Upper lobe of left lung (tissue), 4 donors: Measurements from ENCODE around the gene FILIP1L.

Source experiments
- CTCF ChIP-seq, 6 experiments: fragments of 450-650 bp in 4 of 6; fragments of 200-600 bp in 2 of 6; sonication (generic) in 2 of 6; IDR thresholded peaks; one replicate each; pipeline ENCODE4 v1.5.1; 2016 to 2019; ENCODE audit warnings: antibody characterized with exemption in 6 of 6
- EP300 ChIP-seq, 4 donors: sonication (generic); formaldehyde crosslinking; IDR thresholded peaks; one replicate each; pipeline ENCODE4 v1.5.1; 2017; ENCODE audit warnings: antibody characterized with exemption in 4 of 4, control low read depth in 2 of 4
- POLR2A ChIP-seq, 4 donors: fragments of 450-650 bp; IDR thresholded peaks; one replicate each; pipeline ENCODE4 v1.5.1; 2016 to 2017; ENCODE audit warnings: antibody characterized with exemption in 4 of 4, mild to moderate bottlenecking in 2 of 4
- POLR2AphosphoS5 ChIP-seq, 2 donors: sonication (generic); formaldehyde crosslinking; IDR thresholded peaks; one replicate each; pipeline ENCODE4 v1.5.1; 2017; ENCODE audit warnings: antibody characterized with exemption in 2 of 2

GRCh38 chr3:99871231-99872045 lies 242.9 kb downstream of the FILIP1L start:
- no peak for TF ChIP-seq POLR2A (IDR thresholded peaks at IDR 0.05)
- TF ChIP-seq CTCF (IDR thresholded peaks at IDR 0.05): no peak
- no peak for TF ChIP-seq EP300 (IDR thresholded peaks at IDR 0.05)
- TF ChIP-seq POLR2AphosphoS5 (IDR thresholded peaks at IDR 0.05): no peak
